DOHH2 (cell line): ENCODE data around the gene SHISA2.
"Not testable (repeated sequence)": the region's sequence is repeated elsewhere in the genome, so short reads cannot be mapped to it uniquely, and the experiment has no call there.

Experiments used
- H3F3A ChIP-seq: fragments of 200-600 bp; sonication (generic), shearing (Covaris generic); 2 replicates; pipeline ENCODE4 v1.6.0; 2016; ENCODE audit warnings: antibody characterized with exemption, mild to moderate bottlenecking; ENCODE audit not compliant: control insufficient read depth, insufficient read depth
- H3K27ac ChIP-seq: fragments of 200-600 bp; sonication (generic); 2 replicates; pipeline ENCODE4 v1.5.1; 2014; ENCODE audit warnings: low read depth, mild to moderate bottlenecking, low read length, moderate library complexity
- H3K27me3 ChIP-seq: fragments of 200-600 bp; sonication (generic); 2 replicates; pipeline ENCODE4 v1.6.1; 2014; ENCODE audit warnings: mild to moderate bottlenecking, low read length, mixed read lengths; ENCODE audit not compliant: control insufficient read depth
- H3K36me3 ChIP-seq: fragments of 200-600 bp; sonication (generic); 2 replicates; pipeline ENCODE4 v1.6.1; 2014; ENCODE audit warnings: mild to moderate bottlenecking, low read length, moderate library complexity, mixed read lengths; ENCODE audit not compliant: control insufficient read depth
- H3K4me1 ChIP-seq: fragments of 200-600 bp; sonication (generic); 2 replicates; pipeline ENCODE4 v1.6.1; 2014; ENCODE audit warnings: mild to moderate bottlenecking, low read length, mixed read lengths; ENCODE audit not compliant: control insufficient read depth
- H3K4me2 ChIP-seq: fragments of 200-600 bp; sonication (generic); 2 replicates; pipeline ENCODE4 v1.6.0; 2014; ENCODE audit warnings: mild to moderate bottlenecking, low read length, moderate library complexity
- H3K4me3 ChIP-seq: fragments of 200-600 bp; sonication (generic); 2 replicates; pipeline ENCODE4 v1.5.1; 2014; ENCODE audit warnings: mild to moderate bottlenecking, low read length, mixed read lengths
- H3K79me2 ChIP-seq: fragments of 200-600 bp; sonication (generic); 2 replicates; pipeline ENCODE4 v1.6.1; 2014; ENCODE audit warnings: mild to moderate bottlenecking, low read length, mixed read lengths; ENCODE audit not compliant: control insufficient read depth
- H3K9me2 ChIP-seq: fragments of 200-600 bp; sonication (generic); replicated peaks from 2 replicates; pipeline ENCODE4 v1.6.1; 2014; ENCODE audit warnings: mild to moderate bottlenecking, low read length, mixed read lengths; ENCODE audit not compliant: control insufficient read depth
- H3K9me3 ChIP-seq: fragments of 200-600 bp; sonication (generic); 2 replicates; pipeline ENCODE4 v1.6.1; 2014; ENCODE audit warnings: antibody characterized with exemption, low read length, mixed read lengths; ENCODE audit not compliant: control insufficient read depth, insufficient read depth
- H4K20me1 ChIP-seq: fragments of 200-600 bp; sonication (generic); 2 replicates; pipeline ENCODE4 v1.6.0; 2014; ENCODE audit warnings: low read depth, mild to moderate bottlenecking, antibody characterized with exemption, low read length, moderate library complexity; ENCODE audit not compliant: control insufficient read depth, insufficient read depth
- CTCF ChIP-seq: fragments of 200-600 bp; sonication (generic); IDR thresholded peaks from one replicate; pipeline ENCODE4 v1.5.1; 2014; ENCODE audit warnings: antibody characterized with exemption, mild to moderate bottlenecking, low read depth, low read length; ENCODE audit not compliant: poor library complexity, severe bottlenecking
- EZH2phosphoT487 ChIP-seq: fragments of 200-600 bp; sonication (generic); IDR thresholded peaks from 2 replicates; pipeline ENCODE4 v1.6.1; 2017; ENCODE audit warnings: borderline replicate concordance, mild to moderate bottlenecking, antibody characterized with exemption, low read length, moderate library complexity, mixed read lengths

The SHISA2 gene

GRCh38 chr13:26075498-26075897 is 23.7 kb upstream of the SHISA2 start:
- Histone ChIP-seq H3K27me3 (no peaks in the 10 kb centered on the region), H4K20me1 (no peaks in the 10 kb centered on the region), H3K36me3 (no peaks in the 10 kb centered on the region)

DNA sequence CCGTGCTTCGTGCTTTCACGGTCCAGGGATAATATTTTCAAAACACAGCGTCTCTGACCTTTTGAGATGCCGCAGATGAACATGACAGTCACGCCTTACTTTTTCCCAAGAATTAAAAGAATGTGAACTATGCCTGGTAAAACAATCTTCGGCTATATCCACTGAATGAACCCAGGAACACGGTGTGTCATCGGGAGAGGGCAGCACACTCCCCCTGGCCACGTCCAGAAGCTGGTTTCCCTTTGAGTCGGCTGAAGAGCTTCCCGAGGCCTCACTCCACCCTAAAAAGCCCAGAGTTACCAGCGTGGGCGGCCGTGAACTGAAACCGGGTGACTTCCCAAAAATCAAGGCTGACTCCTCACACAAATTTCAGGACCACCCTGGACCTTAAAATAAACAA is 22.9 kb upstream of the SHISA2 start:
- Histone ChIP-seq H3F3A (no peaks in the 10 kb centered on the region), H3K4me2 (no peak overlapping the region), H3K27me3 (no peaks in the 10 kb centered on the region), H3K27ac (no peak overlapping the region), H3K79me2 (no peaks in the 10 kb centered on the region), H3K9me3 (no peaks in the 10 kb centered on the region), H3K9me2 (no peaks in the 10 kb centered on the region), H3K4me3 (no peak overlapping the region), H4K20me1 (no peaks in the 10 kb centered on the region), H3K4me1 (no peaks in the 10 kb centered on the region), H3K36me3 (no peaks in the 10 kb centered on the region)
- TF ChIP-seq EZH2phosphoT487 (no peak), CTCF (no peak)

More at GRCh38 chr13:26075498-26075897, 23.7 kb upstream of the SHISA2 start:
- no peaks in the 10 kb centered on the region for H3K4me1 ChIP-seq
- H3K9me3 ChIP-seq, result no peaks in the 10 kb centered on the region
- H3K4me3 ChIP-seq, result no peak overlapping the region
- H3K79me2 ChIP-seq, result no peaks in the 10 kb centered on the region
- no peak for TF ChIP-seq EZH2phosphoT487
- TF ChIP-seq CTCF, result no peak
- no peak overlapping the region for H3K27ac ChIP-seq
- H3K9me2 ChIP-seq, result no peaks in the 10 kb centered on the region
- H3F3A ChIP-seq, result no peaks in the 10 kb centered on the region
- H3K4me2 ChIP-seq, result no peak overlapping the region

- H4K20me1 ChIP-seq, result not testable (repeated sequence)
These were observed 20.5 kb upstream of the SHISA2 start for GRCh38 chr13:26072335-26072734.

DNA sequence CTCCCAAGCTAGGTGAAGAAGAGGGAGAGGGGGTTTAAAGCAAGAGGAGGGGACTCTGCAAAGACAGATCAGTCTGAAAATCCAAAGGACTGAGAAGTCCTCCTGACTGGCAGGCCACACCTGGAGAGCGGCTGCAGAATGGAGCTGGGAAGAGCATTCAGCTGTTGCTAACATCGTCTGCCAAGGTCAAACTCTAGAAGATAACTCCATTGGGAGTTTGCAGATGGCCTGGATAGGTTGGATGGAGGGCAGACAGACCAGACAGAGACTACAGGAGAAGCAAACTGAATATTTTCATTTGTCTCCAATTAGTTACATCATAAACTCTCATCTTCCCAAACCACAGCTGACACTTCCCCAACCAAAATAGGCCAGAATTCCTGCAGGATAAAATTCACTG is 19.9 kb upstream of the SHISA2 start:
- Histone ChIP-seq H4K20me1 (no peaks in the 10 kb centered on the region), H3K36me3 (no peaks in the 10 kb centered on the region), H3K79me2 (no peaks in the 10 kb centered on the region), H3K4me2 (no peak overlapping the region), H3K4me1 (no peaks in the 10 kb centered on the region), H3K4me3 (no peak overlapping the region), H3K27ac (no peak overlapping the region), H3K27me3 (no peaks in the 10 kb centered on the region), H3K9me3 (no peaks in the 10 kb centered on the region), H3F3A (no peaks in the 10 kb centered on the region), H3K9me2 (no peaks in the 10 kb centered on the region)
- TF ChIP-seq CTCF (no peak), EZH2phosphoT487 (no peak)

More at GRCh38 chr13:26072335-26072734, 20.5 kb upstream of the SHISA2 start:
- not testable (repeated sequence) for H3K9me2 ChIP-seq, H3K4me3 ChIP-seq, H3K9me3 ChIP-seq, H3K4me1 ChIP-seq, H3K27me3 ChIP-seq, H3F3A ChIP-seq, H3K27ac ChIP-seq, H3K79me2 ChIP-seq, H3K4me2 ChIP-seq, H3K36me3 ChIP-seq

DNA sequence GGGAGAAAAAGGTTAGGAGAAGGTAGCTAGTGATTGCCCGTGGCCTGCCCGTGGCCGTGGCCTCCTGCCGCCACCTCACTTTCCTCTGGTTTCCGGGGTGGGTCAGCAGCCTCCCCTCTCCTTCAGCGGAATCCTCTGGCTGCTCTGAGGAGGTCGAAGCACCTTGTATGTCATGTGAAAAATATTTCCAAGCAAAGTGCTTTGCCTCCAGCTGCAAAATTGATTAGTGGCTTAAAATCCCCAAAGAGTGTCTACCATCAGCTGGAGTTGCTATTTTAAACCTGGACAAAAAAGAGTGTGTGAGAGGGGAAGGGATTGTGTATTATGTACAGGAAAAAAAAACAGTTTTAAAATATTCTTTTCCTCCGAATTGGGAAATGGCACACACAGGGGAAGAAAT is 17.8 kb upstream of the SHISA2 start:
- H3K4me3 ChIP-seq, H3K4me1 ChIP-seq, H3F3A ChIP-seq, H3K27ac ChIP-seq, H4K20me1 ChIP-seq, H3K9me2 ChIP-seq, H3K36me3 ChIP-seq, H3K79me2 ChIP-seq, H3K4me2 ChIP-seq, H3K27me3 ChIP-seq, H3K9me3 ChIP-seq: not testable (repeated sequence)

- H3K4me3 ChIP-seq, H3K79me2 ChIP-seq, H3K27me3 ChIP-seq, H3K9me2 ChIP-seq, H4K20me1 ChIP-seq, H3K9me3 ChIP-seq, H3F3A ChIP-seq, H3K4me1 ChIP-seq, H3K27ac ChIP-seq, H3K4me2 ChIP-seq, H3K36me3 ChIP-seq: not testable (repeated sequence)
These were observed 16.6 kb upstream of the SHISA2 start for GRCh38 chr13:26068372-26068771.
